ENCODE measurements around the gene SLC25A11. TPM values are rescaled to one million over a fixed set of nuclear protein-coding genes. Genes with fewer than 3 reads are reported as not detected.
A peak's percentile ranks its signal among the peaks of the same experiment; 100 is the strongest.

The SLC25A11 gene
- total RNA-seq, 1 donor from 2014 or later: 47.5 TPM

DNA sequence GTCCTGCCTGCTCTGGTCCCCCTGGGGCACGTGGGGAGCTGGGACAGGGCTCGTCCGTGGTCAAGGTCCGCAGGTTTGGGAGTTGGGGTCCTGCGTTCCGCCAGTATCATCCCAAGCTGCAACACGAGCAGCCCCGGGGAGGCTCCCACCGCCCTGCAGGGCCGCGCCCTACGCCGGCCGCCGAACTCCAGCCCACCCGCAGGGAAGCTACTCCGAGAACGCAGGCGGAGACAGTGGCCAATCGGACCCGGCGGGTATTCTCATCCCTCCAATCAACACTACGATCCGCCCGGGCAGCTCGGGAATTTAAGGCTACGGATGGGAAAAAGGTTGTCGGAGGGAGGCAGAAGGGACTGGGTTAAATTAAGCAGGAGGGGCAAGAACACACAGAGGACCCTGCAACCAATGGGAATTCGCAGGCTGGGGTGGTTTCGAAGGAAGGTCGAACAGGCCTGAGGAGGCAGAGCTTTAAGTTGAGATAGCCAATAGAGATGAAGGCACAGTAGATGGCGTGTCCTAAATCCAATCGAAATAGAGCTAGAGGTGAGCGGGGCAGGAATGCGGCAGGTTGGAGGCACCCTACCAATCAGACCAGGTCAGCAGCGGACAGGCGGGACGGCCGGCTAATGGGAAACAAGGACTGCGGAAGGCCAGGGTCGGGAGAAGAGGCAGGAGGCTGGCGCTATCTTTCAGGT, 27.1 kb upstream of the SLC25A11 start:
- Mint-ChIP-seq H3K4me1 (ENCODE audit: unreplicated experiment) (peaks cover 12% of the 10 kb centered on the region), H3K27ac (ENCODE audit: unreplicated experiment) (no peak overlapping the region), H3K27me3 (ENCODE audit: unreplicated experiment) (peaks cover 6% of the 10 kb centered on the region), H3K36me3 (ENCODE audit: low read depth, unreplicated experiment) (peaks cover 27% of the 10 kb centered on the region), H3K9me3 (ENCODE audit: unreplicated experiment) (no peaks in the 10 kb centered on the region), H3K4me3 (ENCODE audit: unreplicated experiment) (no peak overlapping the region)
- DNase-seq (ENCODE audit: low spot score): peak; percentile 91
- TF ChIP-seq, protein P1, sequence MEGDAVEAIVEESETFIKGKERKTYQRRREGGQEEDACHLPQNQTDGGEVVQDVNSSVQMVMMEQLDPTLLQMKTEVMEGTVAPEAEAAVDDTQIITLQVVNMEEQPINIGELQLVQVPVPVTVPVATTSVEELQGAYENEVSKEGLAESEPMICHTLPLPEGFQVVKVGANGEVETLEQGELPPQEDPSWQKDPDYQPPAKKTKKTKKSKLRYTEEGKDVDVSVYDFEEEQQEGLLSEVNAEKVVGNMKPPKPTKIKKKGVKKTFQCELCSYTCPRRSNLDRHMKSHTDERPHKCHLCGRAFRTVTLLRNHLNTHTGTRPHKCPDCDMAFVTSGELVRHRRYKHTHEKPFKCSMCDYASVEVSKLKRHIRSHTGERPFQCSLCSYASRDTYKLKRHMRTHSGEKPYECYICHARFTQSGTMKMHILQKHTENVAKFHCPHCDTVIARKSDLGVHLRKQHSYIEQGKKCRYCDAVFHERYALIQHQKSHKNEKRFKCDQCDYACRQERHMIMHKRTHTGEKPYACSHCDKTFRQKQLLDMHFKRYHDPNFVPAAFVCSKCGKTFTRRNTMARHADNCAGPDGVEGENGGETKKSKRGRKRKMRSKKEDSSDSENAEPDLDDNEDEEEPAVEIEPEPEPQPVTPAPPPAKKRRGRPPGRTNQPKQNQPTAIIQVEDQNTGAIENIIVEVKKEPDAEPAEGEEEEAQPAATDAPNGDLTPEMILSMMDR (IDR thresholded peaks at IDR 0.05; ENCODE audit: unreplicated experiment): no peak

DNA sequence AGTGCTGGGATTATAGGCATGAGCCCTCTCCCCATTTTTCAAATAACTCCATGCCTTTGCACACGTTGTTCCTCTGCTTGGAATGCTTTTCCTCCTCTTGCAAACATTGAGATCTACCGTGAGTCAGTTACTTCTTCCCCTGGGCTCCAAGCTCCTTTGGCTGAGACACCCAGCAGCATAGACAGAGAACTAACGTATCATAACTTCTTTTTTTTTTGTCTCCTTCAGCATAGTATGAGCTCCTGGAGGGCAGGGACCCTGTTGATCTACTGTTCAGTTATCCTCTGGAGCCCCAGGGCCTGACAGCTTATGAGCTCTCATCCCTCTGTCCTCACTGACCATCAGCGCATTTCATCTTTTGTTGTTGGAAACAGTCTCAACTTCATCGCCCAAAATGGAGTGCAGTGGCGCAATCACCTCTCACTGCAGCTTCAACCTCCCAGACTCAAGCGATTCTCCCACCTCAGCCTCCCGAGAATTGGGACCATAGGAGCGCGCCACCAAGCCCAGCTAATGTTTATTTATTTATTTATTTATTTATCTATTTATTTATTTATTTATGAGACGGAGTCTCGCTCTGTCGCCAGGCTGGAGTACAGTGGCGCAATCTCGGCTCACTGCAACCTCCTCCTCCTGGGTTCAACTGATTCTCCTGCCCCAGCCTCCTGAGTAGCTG, 25.6 kb upstream of the SLC25A11 start:
- H3K27me3 Mint-ChIP-seq (ENCODE audit: unreplicated experiment): peaks cover 5% of the 10 kb centered on the region
- H3K27ac Mint-ChIP-seq (ENCODE audit: unreplicated experiment): peak overlapping the region; percentile 15
- peak overlapping the region; percentile 39 for H3K4me3 Mint-ChIP-seq (ENCODE audit: unreplicated experiment)
- H3K9me3 Mint-ChIP-seq (ENCODE audit: unreplicated experiment): no peaks in the 10 kb centered on the region
- TF ChIP-seq, protein P1 (IDR thresholded peaks at IDR 0.05; ENCODE audit: unreplicated experiment): no peak
- peaks cover 12% of the 10 kb centered on the region for H3K4me1 Mint-ChIP-seq (ENCODE audit: unreplicated experiment)
- H3K36me3 Mint-ChIP-seq (ENCODE audit: low read depth, unreplicated experiment): peaks cover 22% of the 10 kb centered on the region
- DNase-seq (ENCODE audit: low spot score): no peak

DNA sequence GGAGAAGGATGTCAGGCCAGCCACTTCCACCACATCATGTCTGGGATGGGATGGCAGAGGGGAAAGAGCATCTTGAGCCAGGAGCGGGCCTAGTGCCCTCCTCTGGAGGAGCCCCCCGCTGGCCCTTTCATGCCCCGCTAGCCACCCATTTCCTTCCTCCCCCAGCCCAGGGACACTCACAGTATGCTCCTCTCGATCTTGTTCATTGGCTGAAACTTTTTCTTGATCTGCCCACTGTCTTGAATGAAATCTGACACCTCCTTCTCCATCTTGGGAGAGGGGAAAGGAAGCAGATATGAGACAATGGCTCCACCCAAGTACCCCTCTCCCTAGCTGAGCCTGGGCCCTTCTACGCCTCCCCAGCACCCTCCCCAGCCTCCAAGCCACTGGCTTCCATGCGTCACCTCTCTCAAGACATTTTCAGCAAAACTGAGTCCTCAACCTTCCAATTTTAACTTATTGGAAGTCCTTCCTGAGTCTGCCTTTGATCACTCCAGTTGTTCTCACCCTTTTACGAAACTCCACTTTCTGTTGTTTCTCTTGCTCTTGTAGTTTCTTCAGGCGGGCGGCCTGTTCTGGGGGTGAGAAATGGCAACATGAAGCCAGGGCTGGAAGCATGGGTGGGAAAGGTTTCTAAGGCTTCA, 20.6 kb upstream of the SLC25A11 start:
- Mint-ChIP-seq H3K36me3 (ENCODE audit: low read depth, unreplicated experiment) (peaks cover 20% of the 10 kb centered on the region), H3K4me3 (ENCODE audit: unreplicated experiment) (peak overlapping the region; percentile 10), H3K27ac (ENCODE audit: unreplicated experiment) (peak overlapping the region; percentile 28), H3K27me3 (ENCODE audit: unreplicated experiment) (peaks cover 4% of the 10 kb centered on the region), H3K4me1 (ENCODE audit: unreplicated experiment) (peaks cover 6% of the 10 kb centered on the region), H3K9me3 (ENCODE audit: unreplicated experiment) (no peaks in the 10 kb centered on the region)
- TF ChIP-seq, protein P1 (IDR thresholded peaks at IDR 0.05; ENCODE audit: unreplicated experiment): no peak
- no peak for DNase-seq (ENCODE audit: low spot score)

DNA sequence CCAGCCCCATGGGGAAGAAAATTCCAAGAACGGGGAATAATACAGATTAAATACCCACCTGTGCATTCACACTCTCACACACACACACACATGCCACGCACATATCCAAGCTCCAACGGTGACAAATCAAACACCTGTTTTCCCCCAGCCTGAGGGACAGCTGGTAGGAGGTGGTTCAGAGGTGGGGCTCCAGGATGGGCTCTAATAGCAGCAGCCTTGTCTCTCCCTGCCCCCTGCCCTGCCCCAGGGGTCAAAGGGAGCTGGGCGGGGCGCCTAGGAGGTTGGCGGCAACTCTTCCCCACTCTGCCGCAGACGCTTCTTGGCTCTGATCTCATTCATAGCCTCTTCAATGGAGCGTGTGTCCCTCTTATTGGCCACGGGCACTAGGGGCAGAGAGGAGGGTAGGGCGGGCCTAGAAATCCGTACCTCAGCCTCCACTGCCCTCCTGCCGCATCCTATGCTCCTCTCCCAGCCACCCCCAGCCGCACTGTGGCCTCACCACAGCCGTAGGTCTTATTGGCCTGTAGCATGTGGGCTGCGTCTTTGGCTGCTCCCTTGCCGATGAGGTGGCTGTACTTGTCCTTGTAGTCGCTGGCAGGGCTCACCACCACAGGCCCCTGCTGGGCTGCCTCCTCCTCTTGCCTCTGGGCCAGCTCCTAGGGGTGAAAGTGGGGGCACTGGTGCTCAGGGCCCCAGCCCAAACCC, 19.6 kb upstream of the SLC25A11 start:
- H3K4me1 Mint-ChIP-seq (ENCODE audit: unreplicated experiment): peaks cover 6% of the 10 kb centered on the region
- H3K27me3 Mint-ChIP-seq (ENCODE audit: unreplicated experiment): peaks cover 7% of the 10 kb centered on the region
- no peak overlapping the region for H3K27ac Mint-ChIP-seq (ENCODE audit: unreplicated experiment)
- TF ChIP-seq, protein P1 (IDR thresholded peaks at IDR 0.05; ENCODE audit: unreplicated experiment): no peak
- H3K36me3 Mint-ChIP-seq (ENCODE audit: low read depth, unreplicated experiment): peaks cover 15% of the 10 kb centered on the region
- H3K4me3 Mint-ChIP-seq (ENCODE audit: unreplicated experiment): peak overlapping the region; percentile 65
- no peaks in the 10 kb centered on the region for H3K9me3 Mint-ChIP-seq (ENCODE audit: unreplicated experiment)
- no peak for DNase-seq (ENCODE audit: low spot score)

Data from endothelial cell (in vitro differentiated cells).